ENCODE data around the gene SARNP. TPM values are rescaled to one million over a fixed set of nuclear protein-coding genes. Genes with fewer than 3 reads are reported as not detected.

Gene SARNP
- total RNA-seq, 2 experiments from 2014 or later: 99.6 to 104 TPM

DNA sequence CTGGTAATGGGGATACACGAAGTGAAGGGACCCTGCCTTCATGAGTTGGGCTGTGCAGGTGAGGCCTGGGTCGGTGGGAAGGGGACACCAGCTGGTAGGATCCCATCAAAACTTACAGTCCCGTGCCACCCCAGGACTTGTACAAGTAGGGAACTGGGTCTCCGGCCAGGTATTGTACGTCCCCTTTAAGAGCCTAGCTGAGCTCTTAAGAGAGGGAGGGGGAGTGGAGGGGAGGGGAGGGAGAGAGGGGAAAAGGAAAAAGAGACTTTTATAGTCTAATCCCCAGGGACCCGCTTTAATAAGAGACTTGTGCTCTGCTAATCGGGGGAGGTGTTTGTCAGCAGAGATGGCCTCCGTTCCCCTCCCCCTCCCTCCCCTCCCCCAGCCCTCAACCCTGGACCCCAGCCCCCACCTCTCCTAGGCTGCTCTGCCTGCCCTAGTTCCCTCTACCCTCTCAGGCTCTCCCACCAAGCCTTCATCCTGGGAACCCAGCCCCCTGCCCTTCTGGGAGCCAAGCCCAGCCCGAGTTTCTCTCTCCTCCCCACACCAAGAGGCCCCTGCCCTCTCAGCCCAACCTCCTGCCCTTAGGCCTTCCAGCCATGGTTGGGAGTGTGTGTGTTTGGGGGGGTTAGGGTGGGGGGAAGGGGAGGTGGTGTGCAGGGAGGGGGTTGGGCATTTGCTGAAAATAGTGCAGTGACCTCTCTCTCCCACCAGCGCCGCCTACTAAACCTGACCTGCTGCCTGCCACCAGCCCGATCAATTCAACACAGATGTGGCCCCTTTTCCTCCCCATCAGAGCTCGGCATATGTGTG is 72.0 kb downstream of the SARNP start:
- H3K27ac Mint-ChIP-seq: no peak overlapping the region
- peak overlapping the region; percentile 85 for H3K4me3 Mint-ChIP-seq
- peaks cover 4% of the 10 kb centered on the region for H3K36me3 Mint-ChIP-seq
- no peak for DNase-seq
- H3K4me1 Mint-ChIP-seq: peaks cover 35% of the 10 kb centered on the region
- no peaks in the 10 kb centered on the region for H3K27me3 Mint-ChIP-seq
- H3K9me3 Mint-ChIP-seq: no peaks in the 10 kb centered on the region

DNA sequence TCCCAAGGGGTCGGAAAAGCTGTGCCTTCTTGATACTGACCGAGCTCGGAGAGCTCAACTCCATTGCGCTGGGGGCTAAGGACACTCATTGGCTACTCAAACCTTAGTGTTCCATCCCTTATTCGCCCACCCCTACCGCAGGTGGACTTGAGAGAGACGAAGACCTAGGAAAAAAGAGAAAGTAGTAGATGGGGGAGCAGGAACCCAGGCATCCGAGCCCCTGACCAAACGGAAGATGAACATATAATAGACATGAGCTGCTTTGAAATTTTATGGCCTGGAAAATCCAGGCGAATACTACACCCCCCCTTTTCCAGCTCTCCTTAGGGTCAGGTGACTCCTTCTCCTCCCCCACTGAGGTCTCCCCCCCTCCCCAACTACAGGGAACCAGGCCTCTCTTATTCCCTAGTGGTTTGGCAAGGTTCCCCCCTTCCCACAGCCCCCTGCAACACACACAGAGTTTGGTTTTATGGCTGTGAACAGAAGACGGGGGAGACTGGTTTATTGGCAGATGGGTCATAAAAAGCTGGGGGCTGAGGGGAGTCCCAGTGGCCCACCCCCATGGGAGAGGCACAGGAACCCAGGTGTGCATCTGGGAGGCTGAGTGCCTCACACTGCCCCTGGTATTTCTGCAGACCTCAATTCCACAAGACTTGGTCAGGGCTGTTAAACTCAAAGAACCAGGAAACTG is 73.0 kb downstream of the SARNP start:
- Mint-ChIP-seq H3K27ac (peak overlapping the region; percentile 69), H3K9me3 (no peaks in the 10 kb centered on the region), H3K4me3 (peak overlapping the region; percentile 85), H3K27me3 (no peaks in the 10 kb centered on the region), H3K4me1 (peaks cover 34% of the 10 kb centered on the region), H3K36me3 (peaks cover 4% of the 10 kb centered on the region)
- no peak for DNase-seq

DNA sequence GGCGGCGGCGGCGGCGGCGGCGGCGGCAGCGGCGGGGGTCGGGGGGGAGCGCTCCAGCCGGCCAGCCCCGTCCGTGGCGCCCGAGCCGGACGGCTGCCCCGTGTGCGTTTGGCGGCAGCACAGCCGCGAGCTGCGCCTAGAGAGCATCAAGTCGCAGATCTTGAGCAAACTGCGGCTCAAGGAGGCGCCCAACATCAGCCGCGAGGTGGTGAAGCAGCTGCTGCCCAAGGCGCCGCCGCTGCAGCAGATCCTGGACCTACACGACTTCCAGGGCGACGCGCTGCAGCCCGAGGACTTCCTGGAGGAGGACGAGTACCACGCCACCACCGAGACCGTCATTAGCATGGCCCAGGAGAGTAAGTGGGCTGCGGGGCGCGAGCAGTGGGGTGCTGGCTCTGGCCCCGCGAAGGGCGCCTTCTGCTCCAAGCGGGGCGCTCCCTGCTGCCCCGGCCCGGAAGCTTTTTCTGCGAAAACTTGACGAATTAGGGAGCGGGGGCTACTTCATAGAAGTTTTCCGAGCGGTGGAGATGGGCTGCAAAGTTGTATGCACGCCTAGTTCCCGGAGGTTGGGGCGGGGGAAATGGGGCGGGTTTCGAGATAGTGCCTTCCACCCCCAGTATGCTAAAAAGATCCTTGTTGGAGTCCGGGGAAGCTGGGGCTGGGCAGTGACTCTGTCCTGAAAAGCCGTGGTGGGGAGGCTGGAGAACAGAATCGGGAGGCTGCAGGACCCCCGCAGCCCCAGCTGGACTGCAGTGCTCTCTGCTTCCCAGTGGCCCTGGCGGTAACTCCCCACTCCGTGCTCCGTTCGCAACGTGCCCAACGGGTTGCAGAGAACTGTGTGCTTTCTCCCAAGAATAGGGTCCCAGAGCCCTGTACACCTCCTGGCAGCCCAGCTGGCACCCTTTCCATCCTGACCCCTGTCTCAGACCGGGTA is 73.9 kb downstream of the SARNP start:
- peak; percentile 53 for DNase-seq
- Mint-ChIP-seq H3K27me3 (no peaks in the 10 kb centered on the region), H3K9me3 (no peaks in the 10 kb centered on the region), H3K36me3 (no peaks in the 10 kb centered on the region), H3K27ac (peak overlapping the region; percentile 69), H3K4me1 (peaks cover 37% of the 10 kb centered on the region), H3K4me3 (peak overlapping the region; percentile 85)

DNA sequence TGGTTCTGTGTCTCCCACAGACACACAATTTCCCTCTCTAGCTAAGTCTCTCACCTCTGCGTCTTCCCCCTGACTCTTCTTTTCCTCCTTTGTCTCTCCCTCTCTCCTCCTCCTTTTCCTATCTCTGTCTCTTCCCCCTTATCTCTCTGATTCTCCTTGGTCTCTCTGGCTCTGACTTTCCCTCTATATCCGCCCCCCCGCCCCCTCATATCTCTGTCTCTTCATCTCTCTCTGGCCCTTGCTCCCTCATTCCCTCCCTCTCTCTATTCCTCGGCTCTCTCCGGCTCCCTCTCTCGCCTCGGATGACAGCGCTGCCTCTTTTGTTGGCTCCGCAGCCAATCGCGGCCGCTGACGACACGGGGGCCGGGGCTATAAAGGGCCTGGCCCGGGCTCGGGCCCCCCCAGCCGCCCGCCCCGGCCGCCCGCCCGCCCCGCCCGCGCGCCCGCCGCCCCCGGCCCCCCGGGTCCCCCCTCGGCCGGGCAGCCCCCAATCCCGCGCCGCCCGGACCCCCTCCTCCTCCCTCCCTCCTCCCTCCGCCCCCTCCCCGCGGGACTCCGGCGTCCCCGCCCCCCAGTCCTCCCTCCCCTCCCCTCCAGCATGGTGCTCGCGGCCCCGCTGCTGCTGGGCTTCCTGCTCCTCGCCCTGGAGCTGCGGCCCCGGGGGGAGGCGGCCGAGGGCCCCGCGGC is 74.7 kb downstream of the SARNP start, which contains the start of gene GDF11:
TSS of gene GDF11 (plus strand) at position 404 of the 687 bp plus-strand sequence. CDS start at position 599, 195 bp downstream.
- Mint-ChIP-seq H3K36me3 (no peaks in the 10 kb centered on the region), H3K27me3 (no peaks in the 10 kb centered on the region), H3K4me1 (peaks cover 42% of the 10 kb centered on the region), H3K27ac (peak within 1 kb of the TSS; percentile 69), H3K9me3 (no peaks in the 10 kb centered on the region), H3K4me3 (peak within 1 kb of the TSS; percentile 85)
- DNase-seq: peak; percentile 80

- H3K36me3 Mint-ChIP-seq: no peaks in the 10 kb centered on the region
- H3K9me3 Mint-ChIP-seq: no peaks in the 10 kb centered on the region
- H3K27ac Mint-ChIP-seq: peak overlapping the region; percentile 62
- H3K4me1 Mint-ChIP-seq: peaks cover 48% of the 10 kb centered on the region
- peak overlapping the region; percentile 81 for H3K4me3 Mint-ChIP-seq
- H3K27me3 Mint-ChIP-seq: no peaks in the 10 kb centered on the region
- DNase-seq: no peak
These were observed 75.4 kb downstream of the SARNP start for GRCh38 chr12:55741931-55742680.

DNA sequence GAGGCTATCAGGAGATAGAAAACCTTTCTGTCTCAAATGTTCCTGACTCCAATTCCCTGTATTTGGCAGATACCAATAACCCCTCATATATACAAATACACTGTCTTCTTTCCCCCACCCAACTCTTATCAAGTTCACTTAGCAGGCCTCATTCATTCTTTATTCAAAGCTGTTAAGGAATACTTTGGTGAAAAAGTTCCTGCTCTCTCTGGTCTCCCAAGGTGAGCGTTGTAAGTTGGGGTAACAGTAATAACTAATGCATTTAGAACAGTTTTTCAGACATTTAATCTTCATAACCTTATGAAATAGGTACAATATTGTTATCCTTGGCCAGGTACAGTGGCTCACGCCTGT is 78.5 kb downstream of the SARNP start:
- Mint-ChIP-seq H3K27ac (no peak overlapping the region), H3K4me1 (peaks cover 26% of the 10 kb centered on the region), H3K36me3 (no peaks in the 10 kb centered on the region), H3K4me3 (peak overlapping the region; percentile 80), H3K27me3 (no peaks in the 10 kb centered on the region), H3K9me3 (no peaks in the 10 kb centered on the region)
- no peak for DNase-seq

DNA sequence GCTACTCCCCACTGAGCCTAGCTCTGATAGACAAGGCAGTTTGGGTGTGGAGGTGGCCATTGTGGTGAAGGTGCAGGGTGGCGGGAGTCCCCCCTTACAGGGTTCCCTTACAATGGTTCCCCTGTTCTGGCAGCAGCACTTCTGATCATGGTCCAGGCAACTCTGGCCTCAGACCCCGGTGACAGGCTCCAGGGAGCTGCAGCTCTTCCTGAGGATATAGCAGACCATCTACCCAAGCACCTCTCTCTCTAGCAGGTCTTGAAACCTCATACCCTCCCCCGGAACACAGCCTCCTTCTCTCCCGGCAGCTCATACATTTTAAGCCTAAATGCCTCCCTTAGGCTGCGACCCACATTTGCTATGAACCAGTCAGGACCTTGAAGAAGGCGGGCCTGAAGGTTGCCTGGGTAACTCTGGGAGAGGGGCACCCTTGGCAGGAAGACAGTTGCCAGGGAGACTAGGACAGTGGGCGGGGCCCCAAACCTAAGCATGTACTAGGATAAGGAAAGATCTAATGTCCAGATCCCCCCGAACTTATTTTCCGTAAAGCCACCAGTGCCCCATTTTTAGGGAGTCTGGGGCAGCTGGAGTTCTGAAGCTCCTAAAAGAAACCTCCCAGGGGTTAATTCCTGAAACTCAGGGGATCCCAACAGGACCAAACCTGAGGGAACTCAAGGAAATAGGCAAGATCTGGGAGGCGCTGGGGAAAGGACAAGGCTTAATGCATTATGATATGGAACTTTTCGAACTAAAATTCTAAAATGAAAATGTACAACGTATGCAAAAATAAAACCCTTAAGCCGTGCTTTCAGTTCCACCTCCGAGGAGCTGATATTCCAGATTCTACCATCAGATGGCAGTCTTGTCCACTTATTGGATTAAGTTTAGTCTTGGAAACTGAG is 79.2 kb downstream of the SARNP start:
- DNase-seq: peak; percentile 78
- Mint-ChIP-seq H3K27ac (peak overlapping the region; percentile 85), H3K27me3 (no peaks in the 10 kb centered on the region), H3K4me1 (peaks cover 26% of the 10 kb centered on the region), H3K4me3 (peak overlapping the region; percentile 80), H3K36me3 (no peaks in the 10 kb centered on the region), H3K9me3 (no peaks in the 10 kb centered on the region)

- no peak for DNase-seq
- Mint-ChIP-seq H3K4me3 (peak overlapping the region; percentile 80), H3K9me3 (no peaks in the 10 kb centered on the region), H3K27me3 (no peaks in the 10 kb centered on the region), H3K36me3 (no peaks in the 10 kb centered on the region), H3K27ac (peak overlapping the region; percentile 85), H3K4me1 (peaks cover 26% of the 10 kb centered on the region)
These were observed 79.9 kb downstream of the SARNP start for GRCh38 chr12:55737581-55738122.

DNA sequence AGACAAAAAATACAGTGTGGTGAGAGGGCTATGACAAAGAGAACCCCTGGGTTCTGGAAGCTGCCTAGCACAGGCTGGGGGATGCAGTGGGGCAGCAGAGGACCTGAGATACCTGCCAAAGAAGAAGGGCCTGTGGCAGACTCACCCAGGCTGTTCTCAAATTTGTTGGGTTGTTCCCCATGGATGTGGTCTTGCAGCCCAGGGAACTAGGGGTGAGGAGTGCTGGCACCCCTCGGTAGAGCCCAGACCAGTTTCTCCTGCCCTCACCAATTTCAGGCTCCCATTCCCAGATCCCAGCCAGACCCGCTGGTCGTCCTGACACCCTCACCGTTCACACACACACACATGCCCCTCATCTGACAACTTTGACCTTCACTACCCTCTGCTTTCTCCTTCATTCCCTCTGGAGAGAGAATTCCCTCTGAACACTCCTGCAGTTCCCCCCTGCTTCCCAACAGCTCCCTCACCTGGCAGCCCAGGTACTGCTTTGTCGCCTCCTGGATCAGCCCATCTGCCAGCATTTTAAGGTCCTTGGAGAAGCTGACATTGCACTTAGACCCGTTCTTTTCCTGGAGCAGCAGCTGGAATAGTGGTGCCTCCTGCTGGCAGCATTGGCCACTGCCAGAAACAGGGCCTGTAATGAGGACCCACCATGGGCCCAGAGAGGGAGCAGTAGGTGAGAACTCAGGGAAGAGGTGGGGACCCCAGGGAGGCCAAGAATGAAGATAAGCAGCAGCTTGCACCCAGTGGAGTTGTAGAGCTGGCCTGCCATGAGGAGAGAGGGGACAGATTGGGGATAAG is 80.5 kb downstream of the SARNP start:
- H3K27ac Mint-ChIP-seq: peak overlapping the region; percentile 59
- peaks cover 24% of the 10 kb centered on the region for H3K4me1 Mint-ChIP-seq
- no peaks in the 10 kb centered on the region for H3K27me3 Mint-ChIP-seq
- H3K9me3 Mint-ChIP-seq: no peaks in the 10 kb centered on the region
- peak overlapping the region; percentile 47 for H3K4me3 Mint-ChIP-seq
- H3K36me3 Mint-ChIP-seq: no peaks in the 10 kb centered on the region
- DNase-seq: peak; percentile 64

GRCh38 chr12:55736076-55736475 is 81.4 kb downstream of the SARNP start:
- H3K4me3 Mint-ChIP-seq: no peak overlapping the region
- no peak for DNase-seq
- H3K36me3 Mint-ChIP-seq: no peaks in the 10 kb centered on the region
- H3K4me1 Mint-ChIP-seq: peaks cover 20% of the 10 kb centered on the region
- H3K27ac Mint-ChIP-seq: no peak overlapping the region
- no peaks in the 10 kb centered on the region for H3K27me3 Mint-ChIP-seq
- H3K9me3 Mint-ChIP-seq: no peaks in the 10 kb centered on the region

- H3K4me3 Mint-ChIP-seq: no peak overlapping the region
- no peaks in the 10 kb centered on the region for H3K9me3 Mint-ChIP-seq
These were observed 82.9 kb downstream of the SARNP start for GRCh38 chr12:55734595-55734994.

GRCh38 chr12:55733858-55734257 is 83.7 kb downstream of the SARNP start:
- H3K27ac Mint-ChIP-seq: no peak overlapping the region
- no peak for DNase-seq
- no peaks in the 10 kb centered on the region for H3K27me3 Mint-ChIP-seq

More at GRCh38 chr12:55734595-55734994, 82.9 kb downstream of the SARNP start:
- peaks cover 7% of the 10 kb centered on the region for H3K36me3 Mint-ChIP-seq
- no peak for DNase-seq
- H3K27me3 Mint-ChIP-seq: no peaks in the 10 kb centered on the region
- no peak overlapping the region for H3K27ac Mint-ChIP-seq
- H3K4me1 Mint-ChIP-seq: peaks cover 24% of the 10 kb centered on the region

More at GRCh38 chr12:55733858-55734257, 83.7 kb downstream of the SARNP start:
- peaks cover 7% of the 10 kb centered on the region for H3K36me3 Mint-ChIP-seq
- no peak overlapping the region for H3K4me3 Mint-ChIP-seq
- H3K9me3 Mint-ChIP-seq: no peaks in the 10 kb centered on the region
- peaks cover 22% of the 10 kb centered on the region for H3K4me1 Mint-ChIP-seq
